HG03135 (cell line): ENCODE data around the gene LIPM.

ENCODE experiments used
- ATAC-seq: cut with Tn5 transposase; IDR thresholded peaks from one replicate; pipeline ENCODE4 v1.9.1; 2021; ENCODE audit warnings: mild to moderate bottlenecking, moderate library complexity; ENCODE audit not compliant: unreplicated experiment

The LIPM gene, protein sequence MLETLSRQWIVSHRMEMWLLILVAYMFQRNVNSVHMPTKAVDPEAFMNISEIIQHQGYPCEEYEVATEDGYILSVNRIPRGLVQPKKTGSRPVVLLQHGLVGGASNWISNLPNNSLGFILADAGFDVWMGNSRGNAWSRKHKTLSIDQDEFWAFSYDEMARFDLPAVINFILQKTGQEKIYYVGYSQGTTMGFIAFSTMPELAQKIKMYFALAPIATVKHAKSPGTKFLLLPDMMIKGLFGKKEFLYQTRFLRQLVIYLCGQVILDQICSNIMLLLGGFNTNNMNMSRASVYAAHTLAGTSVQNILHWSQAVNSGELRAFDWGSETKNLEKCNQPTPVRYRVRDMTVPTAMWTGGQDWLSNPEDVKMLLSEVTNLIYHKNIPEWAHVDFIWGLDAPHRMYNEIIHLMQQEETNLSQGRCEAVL

DNA sequence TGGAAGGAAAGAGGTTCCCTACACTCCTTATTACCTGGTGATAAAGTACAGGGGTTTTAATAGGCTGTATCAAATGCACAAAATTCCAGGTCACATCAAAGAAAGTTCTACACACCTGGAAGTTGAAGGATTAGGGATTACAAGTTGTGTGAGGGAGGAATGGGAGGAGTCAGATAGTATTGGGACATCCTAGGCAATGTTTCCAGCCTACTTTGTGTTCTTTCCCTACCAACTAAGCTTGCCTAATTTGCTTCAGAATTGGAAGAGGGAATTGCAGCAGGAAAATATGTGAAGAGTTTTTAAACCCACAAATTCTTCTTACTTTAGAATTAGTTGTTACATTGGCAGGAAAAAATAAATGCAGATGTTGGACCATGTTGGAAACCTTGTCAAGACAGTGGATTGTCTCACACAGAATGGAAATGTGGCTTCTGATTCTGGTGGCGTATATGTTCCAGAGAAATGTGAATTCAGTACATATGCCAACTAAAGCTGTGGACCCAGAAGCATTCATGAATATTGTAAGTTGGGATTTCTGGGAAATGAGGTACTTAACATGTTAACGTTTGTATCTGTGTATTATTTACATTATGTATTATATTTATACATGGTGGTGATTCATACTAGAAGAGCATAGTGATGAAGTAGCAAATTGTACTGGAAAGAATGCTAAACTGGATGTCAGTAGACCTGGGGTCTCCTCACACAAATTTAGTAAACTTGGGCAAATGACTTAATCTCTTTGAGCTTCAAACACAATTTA lies at the start of gene LIPM:
LIPM (plus strand) TSS at position 208 of the 763 bp plus-strand sequence; CDS start at position 375, 167 bp downstream.
- ATAC-seq: no peak

DNA sequence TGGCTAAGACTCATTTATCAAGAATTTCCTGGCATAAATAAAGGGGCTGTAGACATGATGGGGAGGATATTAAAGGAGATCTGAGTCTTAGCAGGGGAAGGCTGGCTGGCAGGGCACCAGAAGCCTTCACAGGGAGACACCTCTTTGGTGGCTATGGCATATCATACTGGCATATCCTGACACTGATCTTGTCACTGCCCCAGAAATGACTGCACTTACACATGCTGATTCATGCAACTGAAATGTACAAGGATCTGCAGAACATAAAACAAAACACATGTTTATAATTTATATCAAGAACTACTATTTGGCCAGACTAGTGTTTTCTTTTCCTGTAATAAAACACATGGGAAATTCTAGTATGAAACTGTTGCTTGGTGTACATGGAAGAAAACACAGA lies 48.2 kb upstream of the LIPM start:
- no peak for ATAC-seq

GRCh38 chr10:88755753-88756152 lies 46.8 kb upstream of the LIPM start:
- ATAC-seq: no peak

DNA sequence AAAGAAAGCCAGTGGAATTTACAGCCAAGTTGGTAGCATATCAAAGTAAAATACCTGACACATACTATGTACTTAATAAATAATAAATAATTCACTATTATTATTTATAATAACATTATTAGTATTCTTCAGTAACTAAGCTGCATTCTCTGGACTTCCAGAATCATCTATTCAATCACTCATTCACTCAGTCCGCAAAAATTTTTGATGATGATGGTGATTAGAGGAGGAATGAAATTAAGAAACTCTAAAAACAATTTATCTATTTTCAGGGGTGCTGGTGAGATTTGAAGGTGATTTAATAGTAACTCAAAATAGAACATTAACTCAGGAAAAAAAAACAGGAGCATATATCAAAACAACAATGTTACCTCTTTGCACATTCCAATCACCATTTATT lies 45.9 kb upstream of the LIPM start:
- no peak for ATAC-seq

GRCh38 chr10:88759366-88760101 lies 43.0 kb upstream of the LIPM start, which contains the start of gene LIPN:
TSS of gene LIPN (plus strand) at chr10:88760020. CDS start at chr10:88761406, 1,386 bp downstream.
- no peak for ATAC-seq

- no peak for ATAC-seq
Measured at GRCh38 chr10:88762906-88763305, 39.6 kb upstream of the LIPM start.

DNA sequence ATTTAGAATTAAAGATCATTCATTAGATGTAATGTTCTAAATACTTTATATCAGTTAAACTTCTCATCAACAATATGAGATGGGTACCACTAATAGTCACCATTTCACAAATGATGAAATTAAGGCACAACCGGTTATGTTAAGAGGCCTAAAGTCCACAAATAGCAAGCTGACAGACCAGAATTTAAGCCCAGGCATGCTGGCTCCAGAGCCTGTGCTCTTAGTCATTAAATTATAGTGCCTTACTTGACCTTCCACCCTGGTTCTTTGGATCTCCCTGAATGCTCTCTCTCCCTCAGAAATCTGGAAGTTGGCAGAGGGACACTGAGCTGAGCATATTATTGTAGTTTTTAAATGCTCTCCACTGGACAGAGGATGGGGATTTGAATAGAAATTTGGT lies 39.1 kb upstream of the LIPM start:
- no peak for ATAC-seq

DNA sequence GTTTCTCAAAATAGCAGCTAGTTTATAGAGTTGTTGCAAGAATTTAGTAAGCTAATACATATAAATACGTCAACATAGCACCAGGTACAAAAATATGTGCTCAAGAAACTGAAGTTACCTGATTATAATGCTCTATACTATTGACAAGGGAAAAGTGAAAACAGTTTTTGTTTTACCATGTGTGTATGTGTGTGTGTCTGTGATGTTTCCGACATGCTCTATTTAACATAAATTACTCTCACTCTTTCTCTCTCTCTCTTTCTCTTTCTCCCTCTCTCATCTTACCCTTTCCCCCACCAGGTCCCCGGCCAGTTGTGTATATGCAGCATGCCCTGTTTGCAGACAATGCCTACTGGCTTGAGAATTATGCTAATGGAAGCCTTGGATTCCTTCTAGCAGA lies 38.4 kb upstream of the LIPM start:
- no peak for ATAC-seq

- no peak for ATAC-seq
Measured at GRCh38 chr10:88765816-88766215, 36.7 kb upstream of the LIPM start.

DNA sequence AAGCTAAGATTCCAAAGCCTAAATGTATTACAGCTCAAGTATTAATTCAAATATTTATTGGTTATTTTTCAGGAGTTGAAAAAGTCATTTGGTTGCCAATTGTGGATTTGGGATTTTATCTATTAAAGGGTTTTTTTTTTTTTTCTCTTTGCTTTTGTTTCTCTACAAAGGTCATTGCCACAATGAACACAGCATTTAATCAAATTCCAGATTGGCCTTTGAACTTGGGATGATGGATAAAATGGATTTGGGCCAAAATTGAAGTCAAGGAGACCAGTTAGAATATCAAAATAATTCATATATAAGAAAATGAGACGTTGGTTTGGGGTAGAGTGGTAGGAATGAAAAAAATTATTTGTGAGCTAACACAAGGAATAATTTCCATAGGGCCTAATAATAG lies 33.1 kb upstream of the LIPM start:
- ATAC-seq: no peak

GRCh38 chr10:88781206-88781605 lies 21.3 kb upstream of the LIPM start:
- ATAC-seq: no peak

GRCh38 chr10:88782222-88782621 lies 20.3 kb upstream of the LIPM start:
- no peak for ATAC-seq

GRCh38 chr10:88783724-88784123 lies 18.8 kb upstream of the LIPM start:
- ATAC-seq: no peak

GRCh38 chr10:88786032-88786770 lies 16.3 kb upstream of the LIPM start:
- no peak for ATAC-seq

- no peak for ATAC-seq
Measured at GRCh38 chr10:88787463-88787862, 15.1 kb upstream of the LIPM start.

DNA sequence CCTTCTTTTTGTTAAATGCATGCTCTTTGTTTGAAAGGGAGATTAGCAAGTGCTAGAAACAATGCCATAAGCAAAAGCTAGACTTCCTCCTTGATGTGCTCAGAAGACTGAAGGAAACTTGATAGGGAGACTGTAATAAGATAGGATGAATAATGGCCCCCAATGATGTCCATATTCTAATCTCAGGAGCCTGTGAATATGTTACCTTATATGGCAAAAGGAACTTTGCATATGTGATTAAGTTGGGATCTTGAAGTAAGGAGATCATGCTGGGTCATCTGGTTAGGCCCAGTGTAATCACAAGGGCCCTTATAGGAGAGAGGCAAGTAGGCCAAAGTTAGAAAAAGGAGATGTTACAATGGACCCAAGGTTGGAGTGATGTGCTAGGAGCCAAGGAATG lies 13.6 kb upstream of the LIPM start:
- no peak for ATAC-seq

GRCh38 chr10:88791924-88792323 lies 10.6 kb upstream of the LIPM start:
- no peak for ATAC-seq

DNA sequence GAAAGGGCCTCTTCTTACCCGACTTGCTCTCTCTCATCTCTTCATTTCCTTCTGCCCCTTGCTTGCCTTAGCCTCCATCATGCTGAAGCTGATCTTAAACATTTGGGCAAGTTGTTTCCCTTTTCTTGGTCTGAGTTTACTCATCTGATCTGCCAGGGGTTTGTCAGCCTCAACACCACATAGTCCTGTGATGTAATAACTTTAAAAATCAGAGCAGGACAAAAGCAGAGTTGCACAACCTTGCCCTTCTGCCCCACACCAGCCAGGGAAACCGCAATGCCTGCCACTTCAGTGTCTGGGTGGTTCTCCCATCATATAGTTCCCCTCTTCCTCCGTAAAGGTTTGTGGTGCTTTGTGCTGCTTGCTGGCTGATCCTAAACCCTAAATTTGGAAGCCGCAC lies 9.9 kb upstream of the LIPM start:
- no peak for ATAC-seq

DNA sequence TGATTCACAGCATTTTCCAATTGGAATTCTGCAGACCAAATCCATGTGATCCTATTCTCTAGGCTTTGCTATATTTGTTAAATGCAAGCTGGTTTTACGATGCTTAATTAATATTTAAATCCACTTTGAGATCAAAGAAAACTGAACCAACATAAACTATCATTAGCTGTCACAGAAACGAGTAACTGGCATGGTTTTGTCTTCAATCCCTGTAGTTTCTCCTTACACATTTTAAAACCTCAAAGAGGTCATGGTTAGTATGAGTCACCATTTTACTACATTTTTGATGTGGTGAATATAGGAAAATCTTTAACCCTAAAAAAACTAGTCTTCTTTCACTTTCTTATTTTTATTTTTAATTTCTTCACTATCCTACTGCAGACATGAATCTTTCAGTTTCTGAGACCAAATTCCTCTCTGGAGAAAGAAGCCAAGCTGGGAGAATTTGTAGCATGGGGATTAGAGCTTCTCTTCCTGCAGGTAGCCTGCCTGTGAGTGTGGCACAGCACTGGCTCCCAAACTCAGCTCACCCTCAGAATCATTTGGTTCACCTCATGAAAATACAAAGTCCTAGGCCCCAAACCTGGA lies 8.7 kb upstream of the LIPM start:
- no peak for ATAC-seq

- ATAC-seq: no peak
Measured at GRCh38 chr10:88794731-88795130, 7.8 kb upstream of the LIPM start.
